ENCODE data around the gene RYK.
"Not testable (repeated sequence)": the region's sequence is repeated elsewhere in the genome, so short reads cannot be mapped to it uniquely, and the experiment has no call there.

The RYK gene

GRCh38 chr3:134255404-134255803 is 4.7 kb upstream of the RYK start:
- no peak for DNase-seq (ENCODE audit: low spot score)

- no peak for DNase-seq (ENCODE audit: low spot score)
These were observed 3.0 kb upstream of the RYK start for GRCh38 chr3:134253475-134254226.

GRCh38 chr3:134252766-134253165 is 2.1 kb upstream of the RYK start:
- no peak for DNase-seq (ENCODE audit: low spot score)

- no peak for DNase-seq (ENCODE audit: low spot score)
These were observed 1.2 kb upstream of the RYK start for GRCh38 chr3:134251731-134252391.

GRCh38 chr3:134249935-134250716 is 533 bp downstream of the RYK start:
- DNase-seq (ENCODE audit: low spot score), result peak; percentile 28

- no peak for DNase-seq (ENCODE audit: low spot score)
These were observed 1.3 kb downstream of the RYK start for GRCh38 chr3:134249296-134249841.

- DNase-seq (ENCODE audit: low spot score), result no peak
These were observed 5.7 kb downstream of the RYK start for GRCh38 chr3:134244921-134245320.

GRCh38 chr3:134242649-134243617 is 7.7 kb downstream of the RYK start:
- DNase-seq (ENCODE audit: low spot score), result no peak

GRCh38 chr3:134239538-134239937 is 11.1 kb downstream of the RYK start:
- no peak for DNase-seq (ENCODE audit: low spot score)

- DNase-seq (ENCODE audit: low spot score), result no peak
These were observed 13.1 kb downstream of the RYK start for GRCh38 chr3:134237454-134238145.

- no peak for DNase-seq (ENCODE audit: low spot score)
These were observed 14.0 kb downstream of the RYK start for GRCh38 chr3:134236505-134237170.

GRCh38 chr3:134235577-134236076 is 15.0 kb downstream of the RYK start:
- no peak for DNase-seq (ENCODE audit: low spot score)

- no peak for DNase-seq (ENCODE audit: low spot score)
These were observed 17.7 kb downstream of the RYK start for GRCh38 chr3:134232951-134233350.

GRCh38 chr3:134232151-134232550 is 18.5 kb downstream of the RYK start:
- no peak for DNase-seq (ENCODE audit: low spot score)

- DNase-seq (ENCODE audit: low spot score), result no peak
These were observed 19.5 kb downstream of the RYK start for GRCh38 chr3:134231131-134231530.

- DNase-seq (ENCODE audit: low spot score), result no peak
These were observed 21.6 kb downstream of the RYK start for GRCh38 chr3:134229038-134229437.

GRCh38 chr3:134228479-134228878 is 22.2 kb downstream of the RYK start:
- no peak for DNase-seq (ENCODE audit: low spot score)

- DNase-seq (ENCODE audit: low spot score), result no peak
These were observed 22.6 kb downstream of the RYK start for GRCh38 chr3:134228035-134228434.

GRCh38 chr3:134224796-134225156 is 25.9 kb downstream of the RYK start:
- DNase-seq (ENCODE audit: low spot score), result not testable (repeated sequence)

- no peak for DNase-seq (ENCODE audit: low spot score)
These were observed 27.8 kb downstream of the RYK start for GRCh38 chr3:134222835-134223234.
